Breast epithelium (tissue), 4 donors: ENCODE data around the gene DHX58. TPM values are rescaled to one million over a fixed set of nuclear protein-coding genes. Genes with fewer than 3 reads are reported as not detected.

ENCODE experiments used
- DNase-seq, 2 donors: peaks; one replicate each; pipeline ENCODE4 v3.0.0-alpha.2; 2019; ENCODE audit warnings: low spot score in 2 of 2
- H3K27ac ChIP-seq, 2 donors: fragments of 200-600 bp; sonication (generic) in 1 of 2; one replicate each; pipeline ENCODE4 v1.5.1; 2016 to 2019; ENCODE audit warnings: mild to moderate bottlenecking in 1 of 2
- H3K27me3 ChIP-seq, 2 donors: fragments of 200-600 bp; sonication (generic) in 1 of 2; one replicate each; pipeline versions ENCODE4 v1.5.1 to v1.6.0; 2017 to 2019; ENCODE audit warnings: control low read depth in 1 of 2, mild to moderate bottlenecking in 1 of 2
- H3K36me3 ChIP-seq: fragments of 200-600 bp; one replicate; pipeline ENCODE4 v1.5.1; 2019
- H3K4me1 ChIP-seq, 2 donors: fragments of 200-600 bp; sonication (generic); one replicate each; pipeline ENCODE4 v1.5.1; 2016 to 2019; ENCODE audit warnings: control low read depth in 1 of 2
- H3K4me3 ChIP-seq, 3 donors: fragments of 200-600 bp; sonication (generic); 1 replicate in 2 of 3; 2 replicates in 1 of 3; pipeline ENCODE4 v1.5.1; 2016 to 2019; ENCODE audit warnings: mild to moderate bottlenecking in 3 of 3, moderate library complexity in 2 of 3
- H3K9me3 ChIP-seq, 2 donors: fragments of 200-600 bp; sonication (generic) in 1 of 2; one replicate each; pipeline ENCODE4 v1.5.1; 2016 to 2019; ENCODE audit warnings: control low read depth in 1 of 2
- POLR2A ChIP-seq: fragments of 450-650 bp; IDR thresholded peaks from one replicate; pipeline ENCODE4 v1.6.1; 2016; ENCODE audit warnings: antibody characterized with exemption, mild to moderate bottlenecking, moderate library complexity
- POLR2AphosphoS5 ChIP-seq, 3 donors: sonication (generic); formaldehyde crosslinking; IDR thresholded peaks; one replicate each; pipeline ENCODE4 v1.6.1; 2017; ENCODE audit warnings: antibody characterized with exemption in 3 of 3
- intact Hi-C: fragments of 100-400 bp; cut with DNase I; formaldehyde crosslinking; loops from one replicate; pipeline ENCODE4 v1.15.1; 2023; ENCODE audit warnings: low total_unique reads
- total RNA-seq, 3 donors: library from RNA; depleted of rRNA; stranded (reverse); fragments of >200 nt; gene quantifications; one replicate each; pipeline ENCODE4 v1.1.0, GENCODE V29; 2016
- TF ChIP-seq, protein P1 (sequence below), 3 donors: fragments of 450-650 bp; IDR thresholded peaks; one replicate each; pipeline ENCODE4 v1.5.1; 2016 to 2017; ENCODE audit warnings: antibody characterized with exemption in 3 of 3, mild to moderate bottlenecking in 3 of 3, moderate library complexity in 3 of 3

The DHX58 gene
- total RNA-seq, 3 donors from 2014 or later = 13.1 to 22.8 (median 13.4) TPM

GRCh38 chr17:42138749-42139492, 26.4 kb upstream of the DHX58 start:
- TF ChIP-seq POLR2A (no peak), POLR2AphosphoS5 (IDR thresholded peaks at IDR 0.05) (no peak)
- TF ChIP-seq, protein P1, sequence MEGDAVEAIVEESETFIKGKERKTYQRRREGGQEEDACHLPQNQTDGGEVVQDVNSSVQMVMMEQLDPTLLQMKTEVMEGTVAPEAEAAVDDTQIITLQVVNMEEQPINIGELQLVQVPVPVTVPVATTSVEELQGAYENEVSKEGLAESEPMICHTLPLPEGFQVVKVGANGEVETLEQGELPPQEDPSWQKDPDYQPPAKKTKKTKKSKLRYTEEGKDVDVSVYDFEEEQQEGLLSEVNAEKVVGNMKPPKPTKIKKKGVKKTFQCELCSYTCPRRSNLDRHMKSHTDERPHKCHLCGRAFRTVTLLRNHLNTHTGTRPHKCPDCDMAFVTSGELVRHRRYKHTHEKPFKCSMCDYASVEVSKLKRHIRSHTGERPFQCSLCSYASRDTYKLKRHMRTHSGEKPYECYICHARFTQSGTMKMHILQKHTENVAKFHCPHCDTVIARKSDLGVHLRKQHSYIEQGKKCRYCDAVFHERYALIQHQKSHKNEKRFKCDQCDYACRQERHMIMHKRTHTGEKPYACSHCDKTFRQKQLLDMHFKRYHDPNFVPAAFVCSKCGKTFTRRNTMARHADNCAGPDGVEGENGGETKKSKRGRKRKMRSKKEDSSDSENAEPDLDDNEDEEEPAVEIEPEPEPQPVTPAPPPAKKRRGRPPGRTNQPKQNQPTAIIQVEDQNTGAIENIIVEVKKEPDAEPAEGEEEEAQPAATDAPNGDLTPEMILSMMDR (IDR thresholded peaks at IDR 0.05) = no peak
- Histone ChIP-seq H3K4me1 (peaks cover 0 to 8% of the 10 kb centered on the region in 2 donors), H3K4me3 (no peak overlapping the region), H3K9me3 (no peaks in the 10 kb centered on the region), H3K27ac (peak overlapping the region in 1 of 2 donors; percentile 22), H3K27me3 (no peaks in the 10 kb centered on the region), H3K36me3 (no peaks in the 10 kb centered on the region)
- DNase-seq = no peak
- intact Hi-C loops = no loop called here

- Histone ChIP-seq H3K4me1 (peaks cover 0 to 16% of the 10 kb centered on the region in 2 donors), H3K27ac (peak overlapping the region; percentile 57 to 80), H3K36me3 (no peaks in the 10 kb centered on the region), H3K27me3 (no peaks in the 10 kb centered on the region), H3K9me3 (no peaks in the 10 kb centered on the region), H3K4me3 (peak overlapping the region in 1 of 3 donors; percentile 8)
- TF ChIP-seq POLR2A = no peak
- no peak for TF ChIP-seq POLR2AphosphoS5 (IDR thresholded peaks at IDR 0.05)
- TF ChIP-seq, protein P1 (IDR thresholded peaks at IDR 0.05) = no peak
- DNase-seq = no peak
- intact Hi-C loops = no loop called here
These were observed 24.1 kb upstream of the DHX58 start for GRCh38 chr17:42136654-42137051.

DNA sequence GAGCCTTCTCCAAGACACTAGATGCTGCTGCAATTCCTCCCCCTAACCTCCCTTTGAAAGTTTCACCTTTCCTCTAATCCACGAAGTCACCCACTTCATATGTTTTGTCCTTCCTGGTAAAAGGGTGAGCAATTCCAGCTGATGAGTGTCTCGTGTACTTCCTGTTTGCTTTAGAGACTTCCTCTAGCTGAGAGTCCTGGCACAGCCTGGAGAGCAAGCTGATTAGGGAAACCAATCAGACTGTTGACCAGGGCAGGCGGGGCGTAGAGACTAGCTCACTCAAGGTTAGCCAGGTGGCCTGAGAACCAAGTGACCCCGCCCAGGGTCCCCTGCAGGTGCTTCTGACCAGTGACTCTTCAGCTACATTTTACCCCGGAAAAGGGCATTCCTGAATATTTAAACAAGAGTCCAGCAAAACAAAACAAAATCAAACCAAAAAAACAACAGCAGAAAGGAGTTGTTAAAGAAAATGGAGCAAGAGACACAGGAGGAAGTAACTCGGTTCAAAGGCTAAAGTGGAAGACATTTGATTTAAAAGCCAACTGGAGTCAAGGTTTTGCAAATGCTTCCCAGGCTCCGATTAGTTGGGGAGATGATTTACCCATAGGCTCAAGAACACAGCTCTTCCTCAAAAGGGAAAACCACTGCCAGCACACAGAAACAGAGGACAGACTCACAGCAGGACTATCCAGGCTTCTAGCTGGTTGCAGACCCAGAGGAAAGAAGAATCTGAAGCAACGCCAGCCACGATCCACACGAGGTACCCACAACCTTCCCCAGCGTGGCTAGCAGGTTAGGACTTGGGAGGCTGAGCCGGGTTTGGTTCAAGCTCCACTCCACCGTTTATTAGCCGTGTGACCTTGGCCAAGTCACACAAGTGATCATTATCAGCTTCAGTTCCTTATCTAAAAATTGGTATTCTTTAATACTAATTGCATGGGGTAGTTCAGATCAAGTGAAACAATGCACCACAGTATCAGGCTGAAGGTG, 23.4 kb upstream of the DHX58 start:
- Histone ChIP-seq H3K4me3 (peak overlapping the region in 2 of 3 donors; percentile 7 to 8), H3K9me3 (no peaks in the 10 kb centered on the region), H3K27me3 (no peaks in the 10 kb centered on the region), H3K4me1 (peaks cover 0 to 16% of the 10 kb centered on the region in 2 donors), H3K27ac (peak overlapping the region; percentile 57 to 80), H3K36me3 (no peaks in the 10 kb centered on the region)
- intact Hi-C loops = no loop called here
- TF ChIP-seq POLR2AphosphoS5 (IDR thresholded peaks at IDR 0.05) (peak in 2 of 3 donors; percentile 48 to 51), POLR2A (no peak)
- DNase-seq = no peak

GRCh38 chr17:42135151-42135550, 22.6 kb upstream of the DHX58 start:
- DNase-seq = no peak
- Histone ChIP-seq H3K27ac (peak overlapping the region; percentile 57 to 80), H3K27me3 (no peaks in the 10 kb centered on the region), H3K36me3 (no peaks in the 10 kb centered on the region), H3K9me3 (no peaks in the 10 kb centered on the region), H3K4me3 (no peak overlapping the region), H3K4me1 (peaks cover 0 to 16% of the 10 kb centered on the region in 2 donors)
- TF ChIP-seq POLR2AphosphoS5 (IDR thresholded peaks at IDR 0.05) (no peak), POLR2A (no peak)
- TF ChIP-seq, protein P1 (IDR thresholded peaks at IDR 0.05) = no peak
- intact Hi-C loops = no loop called here

- no peak for DNase-seq
- Histone ChIP-seq H3K36me3 (peaks cover 6% of the 10 kb centered on the region), H3K9me3 (no peaks in the 10 kb centered on the region), H3K4me1 (peaks cover 0 to 16% of the 10 kb centered on the region in 2 donors), H3K27me3 (no peaks in the 10 kb centered on the region), H3K27ac (peak overlapping the region; percentile 62 to 70), H3K4me3 (no peak overlapping the region)
- TF ChIP-seq, protein P1 (IDR thresholded peaks at IDR 0.05) = no peak
- TF ChIP-seq POLR2AphosphoS5 (IDR thresholded peaks at IDR 0.05) = no peak
- TF ChIP-seq POLR2A = no peak
- intact Hi-C loops = no loop called here
These were observed 21.0 kb upstream of the DHX58 start for GRCh38 chr17:42133461-42134041.
